ENCODE results near the gene MASP2. TPM values are rescaled to one million over a fixed set of nuclear protein-coding genes. Genes with fewer than 3 reads are reported as not detected.
A peak's percentile ranks its signal among the peaks of the same experiment; 100 is the strongest.
"Not testable (repeated sequence)": the region's sequence is repeated elsewhere in the genome, so short reads cannot be mapped to it uniquely, and the experiment has no call there.

MASP2 gene
- total RNA-seq, 1 donor from 2014 or later: not detected

DNA sequence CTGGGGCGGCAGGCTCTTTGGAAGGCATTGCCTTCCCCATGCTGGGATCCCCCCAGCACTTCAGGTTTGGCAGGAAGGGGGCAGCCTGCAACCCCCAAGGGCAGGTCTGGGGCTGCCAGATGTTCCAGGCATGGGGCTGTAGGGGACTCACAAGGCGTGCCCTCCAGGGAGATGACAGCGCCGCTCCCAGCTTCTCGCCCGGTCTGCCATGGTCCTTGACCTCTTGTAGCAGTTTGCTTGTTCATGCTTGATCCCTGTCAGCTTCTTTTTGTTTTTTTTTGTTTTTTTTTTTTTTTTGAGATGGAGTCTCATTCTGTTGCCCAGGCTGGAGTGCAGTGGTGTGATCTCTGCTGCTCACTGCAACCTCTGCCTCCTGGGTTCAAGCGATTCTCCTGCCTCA lies 56.2 kb downstream of the MASP2 start:
- no peak for DNase-seq (ENCODE audit: low read depth in 2 of 2)

DNA sequence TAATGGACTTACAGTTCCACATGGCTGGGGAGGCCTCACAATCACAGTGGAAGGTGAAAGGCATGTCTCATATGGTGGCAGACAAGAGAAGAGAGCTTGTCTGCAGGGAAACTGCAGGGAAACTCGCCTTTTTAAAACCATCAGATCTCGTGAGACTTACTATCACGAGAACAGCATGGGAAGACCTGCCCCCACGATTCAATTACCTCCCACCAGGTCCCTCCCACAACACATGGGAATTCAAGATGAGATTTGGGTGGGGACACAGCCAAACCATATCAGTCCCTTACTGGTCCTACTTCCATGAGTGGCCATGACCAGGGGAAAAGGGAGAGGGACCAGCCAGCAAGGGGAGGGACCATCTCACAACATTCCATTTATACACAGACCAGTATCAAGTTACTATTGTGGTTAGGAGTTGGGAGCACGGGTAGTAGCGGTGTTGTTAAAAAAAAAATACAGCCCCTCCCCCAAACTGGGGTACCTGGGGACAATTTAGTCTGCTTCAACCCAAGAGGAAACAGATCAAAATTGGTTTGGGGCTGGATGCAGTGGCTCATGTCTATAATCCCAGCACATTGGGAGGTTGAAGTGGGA lies 57.0 kb downstream of the MASP2 start:
- DNase-seq (ENCODE audit: low read depth in 2 of 2): not testable (repeated sequence)

DNA sequence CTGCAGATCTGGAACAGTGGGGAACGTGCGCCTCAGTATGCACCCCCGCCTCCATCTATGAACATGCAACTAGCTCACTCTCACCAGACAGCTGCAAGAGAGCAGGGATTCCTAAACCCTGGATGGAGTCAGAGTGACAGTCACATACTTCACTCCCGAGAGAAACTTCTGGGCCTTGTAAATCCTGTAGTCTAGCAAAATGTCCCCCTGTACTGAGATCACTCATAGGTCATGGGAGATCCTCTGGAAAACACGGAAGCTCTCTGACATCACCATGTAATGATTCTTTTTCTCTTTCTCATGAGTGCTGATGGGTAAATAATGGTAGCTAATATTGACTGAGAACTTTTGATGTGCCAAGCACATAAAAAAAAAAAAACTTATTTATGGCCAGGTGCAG lies 57.9 kb downstream of the MASP2 start:
- DNase-seq (ENCODE audit: low read depth in 2 of 2): no peak

DNA sequence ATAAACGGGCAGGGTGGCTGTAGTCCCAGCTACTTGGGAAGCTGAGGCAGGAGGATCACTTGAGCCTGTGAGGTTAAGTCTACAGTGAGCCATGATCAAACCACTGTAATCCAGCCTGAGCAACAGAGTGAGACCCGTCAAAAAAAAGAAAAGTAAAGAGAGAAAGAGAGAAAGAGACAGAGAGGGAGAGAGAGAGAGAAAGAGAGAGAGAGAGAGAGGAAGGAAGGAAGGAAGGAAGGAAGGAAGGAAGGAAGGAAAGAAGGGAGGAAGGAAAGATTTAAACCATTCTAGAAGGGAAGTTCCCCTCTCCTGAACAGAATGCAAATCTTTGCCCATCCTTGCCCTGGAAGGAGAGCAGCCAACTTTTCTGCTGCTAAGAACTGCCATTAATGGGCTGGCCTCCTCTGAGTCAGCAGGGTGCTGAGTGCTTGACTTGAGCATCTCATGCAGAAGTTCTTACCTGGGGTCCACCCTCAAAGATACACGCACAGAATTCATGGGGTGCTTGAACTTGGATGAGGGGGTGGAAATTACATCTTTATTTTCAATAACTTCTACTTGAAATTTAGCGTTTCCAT lies 59.1 kb downstream of the MASP2 start:
- DNase-seq (ENCODE audit: low read depth in 2 of 2): no peak

DNA sequence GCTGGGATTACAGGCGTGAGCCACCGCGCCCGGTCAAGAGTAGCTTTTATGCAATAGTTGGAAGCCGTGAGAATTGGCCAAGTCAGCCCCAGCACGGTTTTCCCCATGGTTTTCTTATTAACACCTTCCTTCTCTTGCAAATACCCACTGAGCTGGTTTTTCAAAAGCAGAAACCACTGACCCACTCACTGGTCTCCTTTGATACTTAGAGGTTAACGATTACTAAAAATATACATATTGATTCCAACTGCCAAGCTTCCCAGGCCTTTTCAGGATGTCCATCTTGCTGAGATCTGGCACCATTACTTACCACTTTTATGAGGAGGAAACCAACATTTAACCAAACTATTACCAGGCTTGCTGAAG lies 60.5 kb downstream of the MASP2 start:
- no peak for DNase-seq (ENCODE audit: low read depth in 2 of 2)

DNA sequence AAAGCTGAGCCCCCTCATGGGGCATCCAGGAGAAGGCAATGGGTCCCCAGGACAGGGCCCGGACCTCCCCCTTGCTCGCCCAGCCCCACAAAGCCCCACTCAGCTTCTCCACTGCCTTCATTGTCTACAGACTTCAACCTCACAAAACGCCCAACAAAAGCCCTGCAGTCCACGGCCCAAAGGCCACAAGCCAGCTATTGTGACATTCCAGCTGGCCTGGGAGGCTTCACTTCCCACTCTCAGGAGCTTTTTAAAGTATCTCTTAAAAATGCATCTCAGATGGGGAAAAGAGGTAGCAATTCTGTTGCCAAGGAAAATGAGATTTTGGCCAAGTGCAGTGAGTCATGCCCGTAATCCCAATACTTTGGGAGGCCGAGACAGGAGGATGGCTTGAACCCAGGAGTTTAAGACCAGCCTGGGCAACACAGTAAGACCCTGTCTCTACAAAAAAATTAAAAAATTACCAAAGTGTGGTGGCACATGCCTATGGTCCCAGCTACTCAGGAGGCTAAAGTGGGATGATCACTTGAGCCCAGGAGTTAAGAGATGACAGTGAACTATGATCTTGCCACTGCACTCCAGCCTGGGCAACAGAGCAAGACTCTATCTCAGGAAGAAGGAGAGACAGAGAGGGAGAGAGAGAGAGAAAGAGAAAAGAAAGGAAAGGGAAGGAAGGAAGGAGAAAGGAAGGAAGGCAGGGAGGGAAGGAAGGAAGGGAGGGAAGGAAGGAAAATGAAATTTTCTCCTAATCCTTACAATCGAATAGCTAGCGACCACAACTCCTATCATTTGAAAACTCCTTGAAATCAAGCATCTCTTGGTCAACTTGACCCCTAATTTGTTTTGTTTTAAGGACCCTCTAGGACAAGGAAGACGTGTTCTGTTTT lies 66.0 kb downstream of the MASP2 start:
- DNase-seq (ENCODE audit: low read depth in 2 of 2): no peak

DNA sequence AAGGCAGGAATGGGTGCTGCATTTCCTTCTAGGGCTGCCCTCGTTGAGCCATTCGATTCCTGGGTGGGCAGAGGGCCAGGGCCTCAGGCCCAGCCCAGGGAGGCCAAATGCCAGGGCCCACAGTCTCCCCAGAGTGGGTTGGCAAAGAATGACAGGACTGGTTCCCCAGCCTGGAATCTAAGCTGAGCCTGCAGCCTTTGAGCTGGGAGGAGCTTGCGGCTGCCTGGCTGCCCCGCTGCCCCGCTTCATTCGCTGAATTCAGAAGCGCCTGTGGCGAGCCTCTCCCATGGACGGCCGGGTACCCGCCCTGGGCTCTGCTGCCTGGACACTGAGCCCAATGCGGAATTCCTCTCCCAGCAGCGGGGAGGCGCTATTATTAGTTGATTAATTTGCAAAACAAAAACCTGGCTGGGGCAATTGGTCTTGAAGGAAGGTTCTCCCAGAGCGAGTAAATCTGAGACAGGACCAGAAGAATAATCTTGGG lies 66.9 kb downstream of the MASP2 start:
- peak in 1 of 2 donors; percentile 50 for DNase-seq (ENCODE audit: low read depth in 2 of 2)

DNA sequence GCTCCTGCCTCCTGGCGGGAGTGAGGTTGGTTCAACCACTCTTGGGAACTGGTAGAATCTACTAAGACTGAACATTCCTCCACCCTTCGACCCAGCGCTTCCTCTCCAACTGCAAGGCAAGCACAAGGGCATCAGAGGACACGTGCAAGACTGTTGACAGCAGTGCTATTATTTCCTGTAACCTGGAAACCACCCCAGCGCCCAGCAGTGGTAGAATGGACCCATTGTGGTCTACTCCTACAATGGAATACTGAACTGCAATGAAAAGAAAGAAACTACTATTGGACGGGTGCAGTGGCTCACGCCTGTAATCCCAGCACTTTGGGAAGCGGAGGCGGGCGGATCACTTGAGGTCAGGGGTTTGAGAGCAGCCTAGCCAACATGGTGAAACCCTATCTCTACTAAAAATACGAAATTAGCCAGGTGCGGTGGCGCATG lies 67.5 kb downstream of the MASP2 start:
- peak in 1 of 2 donors; percentile 51 for DNase-seq (ENCODE audit: low read depth in 2 of 2)

DNA sequence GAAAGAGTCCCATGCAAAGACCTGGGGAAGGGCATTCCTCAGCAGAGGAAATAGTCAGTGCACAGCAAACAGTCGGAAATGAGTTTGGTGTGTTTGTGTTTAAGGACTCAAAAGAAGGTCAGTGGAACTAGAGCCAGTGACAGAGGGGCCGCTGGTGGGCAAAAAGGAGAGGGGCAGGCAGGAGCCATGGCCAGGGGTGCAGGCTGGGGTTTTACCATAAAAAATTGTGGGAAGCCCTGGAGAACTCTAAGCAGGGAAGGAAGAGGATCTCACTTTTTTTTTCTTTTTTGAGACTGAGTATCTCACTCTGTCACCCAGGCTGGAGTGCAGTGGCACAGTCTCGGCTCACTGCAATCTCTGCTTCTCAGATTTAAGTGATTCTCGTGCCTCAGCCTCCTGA lies 68.3 kb downstream of the MASP2 start:
- no peak for DNase-seq (ENCODE audit: low read depth in 2 of 2)

Other genes starting within 250 kb of the MASP2 start
- 59.9 and 61.9 TPM in 2 replicates for gene TARDBP, start 34.6 kb downstream of the MASP2 start, total RNA-seq
- 5.7 and 8.7 TPM in 2 replicates for gene SRM, start 12.8 kb upstream of the MASP2 start, total RNA-seq
- 32.0 and 35.9 TPM in 2 replicates for gene EXOSC10, start 52.6 kb upstream of the MASP2 start, total RNA-seq
- not detected in 2 replicates for gene ANGPTL7, start 142.1 kb upstream of the MASP2 start, total RNA-seq
- gene MTOR, start 215.3 kb upstream of the MASP2 start, total RNA-seq: 32.9 and 47.4 TPM in 2 replicates
- gene UBIAD1, start 226.0 kb upstream of the MASP2 start, total RNA-seq: 6.8 and 13.9 TPM in 2 replicates